GM21447 (cell line): Measurements from ENCODE around the gene FOXB2.
"Not testable (repeated sequence)": the region's sequence is repeated elsewhere in the genome, so short reads cannot be mapped to it uniquely, and the experiment has no call there.

Source experiments
- ATAC-seq: cut with Tn5 transposase; IDR thresholded peaks from one replicate; pipeline ENCODE4 v1.9.1; 2021; ENCODE audit not compliant: unreplicated experiment

The FOXB2 gene

DNA sequence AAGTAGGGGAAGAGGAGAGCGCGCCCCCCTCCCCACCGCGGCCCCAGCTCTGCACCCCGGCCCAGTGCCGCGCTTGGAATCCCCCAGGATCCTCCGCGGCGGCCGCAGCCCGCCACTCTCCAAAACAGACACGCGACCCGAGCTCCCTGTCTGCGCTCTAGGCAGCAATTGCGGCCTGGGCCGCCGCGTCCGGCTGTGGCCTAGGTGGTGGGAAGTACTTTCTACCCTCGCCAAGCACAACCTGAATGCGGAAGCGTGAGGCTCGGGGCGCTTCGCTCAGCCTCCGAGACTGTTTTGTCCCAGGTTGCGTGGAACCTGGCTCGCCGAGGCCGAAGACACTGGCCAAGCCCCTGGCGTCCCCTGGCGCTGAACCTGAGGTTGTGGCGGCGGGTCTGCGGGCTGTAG, 3.3 kb upstream of the FOXB2 start:
- ATAC-seq, result no peak

DNA sequence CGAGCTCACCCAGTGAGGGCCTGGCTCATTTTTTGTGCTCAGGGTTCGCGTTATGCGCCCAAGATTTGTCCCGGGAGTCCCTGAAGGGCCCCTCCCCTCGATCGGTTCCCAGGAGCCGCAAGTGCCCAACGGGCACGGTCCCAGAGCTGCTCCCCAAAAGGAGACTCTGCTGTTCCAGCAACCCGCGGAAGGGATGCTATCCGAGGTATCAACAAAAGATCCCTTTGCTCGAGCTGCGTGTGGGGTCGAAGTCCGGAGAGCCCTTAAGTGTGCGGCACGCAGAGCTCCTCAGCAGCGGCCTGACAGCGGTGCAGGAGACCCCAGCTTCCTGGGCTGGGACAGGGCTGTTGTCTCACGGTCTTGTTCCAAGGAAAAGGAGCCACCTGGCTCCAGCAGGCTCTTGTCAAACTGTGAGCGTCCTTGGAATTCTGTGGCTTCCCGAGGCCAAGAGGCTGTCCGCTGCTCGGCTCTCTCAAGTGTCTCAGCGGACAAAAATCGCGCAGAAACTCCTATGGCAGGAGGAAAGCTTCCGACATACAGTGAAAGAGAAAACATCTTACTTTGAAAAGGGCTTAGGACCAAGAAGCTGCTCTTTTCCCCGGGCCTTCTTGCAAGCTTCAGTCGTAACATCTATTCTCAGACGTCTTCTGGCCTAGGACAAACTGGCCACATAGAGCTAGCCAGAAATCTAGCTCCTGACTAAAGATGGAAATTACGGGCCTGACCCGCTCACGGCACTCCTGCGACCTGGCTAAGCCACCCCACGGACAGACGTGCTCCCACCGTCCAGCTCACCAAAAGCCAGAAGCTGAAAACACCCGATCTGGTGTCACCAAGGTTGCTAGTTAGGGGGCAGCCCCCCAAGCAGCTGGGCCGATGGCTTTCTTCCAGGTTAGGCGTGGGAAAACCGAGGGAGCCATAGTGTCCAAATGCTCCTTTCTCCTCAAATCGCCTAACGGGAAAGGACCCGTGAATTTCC, 2.6 kb upstream of the FOXB2 start:
- ATAC-seq, result no peak

DNA sequence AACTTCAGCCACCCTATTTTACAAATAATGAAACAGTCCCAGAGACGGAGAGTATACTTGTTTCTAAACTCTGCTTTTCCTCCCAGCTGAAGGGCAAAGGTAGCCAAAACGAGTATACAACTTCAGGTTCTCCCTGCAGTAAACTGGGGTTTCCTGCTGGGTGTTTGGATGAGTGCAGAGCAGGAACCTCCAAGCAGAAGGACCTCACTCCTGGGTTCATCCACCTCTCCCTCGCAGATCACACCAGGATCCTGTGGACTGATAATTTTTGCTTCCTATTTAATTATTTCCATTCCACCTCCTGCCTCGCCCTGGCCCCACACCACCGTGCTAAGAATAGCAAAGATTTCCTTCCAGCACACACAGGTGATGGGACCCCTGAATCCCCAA, 2.0 kb upstream of the FOXB2 start:
- no peak for ATAC-seq

DNA sequence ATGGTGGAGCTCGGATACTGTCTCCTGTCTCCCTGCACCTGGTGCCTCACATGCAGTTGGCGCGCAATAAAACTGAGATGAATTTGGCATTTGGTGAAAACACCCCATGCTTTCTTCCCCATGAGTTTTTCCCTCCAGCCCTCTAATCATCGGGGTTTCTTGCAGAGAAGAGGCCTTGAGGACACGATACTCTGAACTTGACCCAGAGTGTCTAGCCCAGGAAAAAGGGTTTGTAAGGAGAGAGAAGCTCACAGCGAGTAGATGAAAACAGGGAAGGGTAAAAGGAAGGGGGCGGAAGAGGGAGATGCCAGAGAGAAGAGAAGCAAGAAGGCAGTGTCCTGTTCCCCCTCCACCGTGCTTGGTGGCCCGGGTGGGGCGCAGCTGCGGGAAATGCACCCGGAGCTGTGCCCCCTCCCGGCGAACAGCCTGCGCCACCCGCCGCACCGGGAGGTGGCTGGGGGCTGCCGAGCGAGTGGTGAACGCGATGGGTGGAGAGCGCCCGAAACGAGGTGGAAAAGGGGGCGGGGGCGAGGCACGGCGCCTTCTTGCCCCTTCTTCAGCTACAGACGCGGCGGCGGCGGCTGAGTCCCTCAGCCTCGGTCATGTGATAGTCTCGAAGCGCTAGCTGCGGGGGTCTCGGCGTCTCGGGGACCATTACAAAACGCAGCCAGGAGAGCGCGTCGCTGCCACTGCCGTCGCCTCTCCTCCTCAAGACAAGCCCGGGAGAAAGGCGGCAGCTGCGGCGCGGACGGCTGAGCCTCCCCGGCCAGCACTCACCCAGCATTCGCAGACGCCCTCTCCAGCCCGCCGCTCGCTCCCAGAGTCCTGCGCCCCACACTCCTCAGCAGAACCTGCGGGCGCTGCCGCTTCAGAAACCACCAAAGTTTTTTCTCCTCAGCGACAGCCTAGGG, 1.1 kb upstream of the FOXB2 start:
- no peak for ATAC-seq

DNA sequence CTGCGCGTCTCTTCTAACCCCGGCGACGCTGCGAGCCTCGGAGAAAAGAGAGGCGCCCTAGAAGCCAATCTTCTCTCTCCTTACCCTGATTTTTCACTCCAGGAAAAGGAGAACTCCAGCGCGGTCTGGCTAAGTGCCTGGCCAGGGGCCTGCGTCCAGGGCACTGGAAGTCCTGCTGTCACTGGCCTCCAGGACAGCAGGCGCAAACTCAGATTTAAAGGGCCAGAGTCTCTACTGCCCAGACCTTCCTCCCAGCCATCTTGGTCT, 553 bp upstream of the FOXB2 start:
- ATAC-seq, result no peak

DNA sequence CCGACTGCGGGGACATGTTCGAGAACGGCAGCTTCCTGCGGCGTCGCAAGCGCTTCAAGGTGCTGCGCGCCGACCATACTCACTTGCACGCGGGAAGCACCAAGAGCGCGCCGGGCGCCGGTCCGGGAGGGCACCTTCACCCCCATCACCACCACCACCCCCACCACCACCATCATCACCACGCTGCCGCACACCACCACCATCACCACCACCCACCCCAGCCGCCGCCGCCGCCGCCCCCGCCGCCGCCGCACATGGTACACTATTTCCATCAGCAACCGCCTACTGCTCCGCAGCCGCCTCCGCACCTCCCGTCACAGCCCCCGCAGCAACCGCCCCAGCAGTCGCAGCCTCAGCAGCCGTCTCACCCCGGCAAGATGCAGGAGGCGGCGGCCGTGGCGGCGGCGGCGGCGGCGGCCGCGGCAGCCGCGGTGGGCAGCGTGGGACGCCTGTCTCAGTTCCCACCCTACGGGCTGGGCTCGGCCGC, 514 bp downstream of the FOXB2 start:
- no peak for ATAC-seq

DNA sequence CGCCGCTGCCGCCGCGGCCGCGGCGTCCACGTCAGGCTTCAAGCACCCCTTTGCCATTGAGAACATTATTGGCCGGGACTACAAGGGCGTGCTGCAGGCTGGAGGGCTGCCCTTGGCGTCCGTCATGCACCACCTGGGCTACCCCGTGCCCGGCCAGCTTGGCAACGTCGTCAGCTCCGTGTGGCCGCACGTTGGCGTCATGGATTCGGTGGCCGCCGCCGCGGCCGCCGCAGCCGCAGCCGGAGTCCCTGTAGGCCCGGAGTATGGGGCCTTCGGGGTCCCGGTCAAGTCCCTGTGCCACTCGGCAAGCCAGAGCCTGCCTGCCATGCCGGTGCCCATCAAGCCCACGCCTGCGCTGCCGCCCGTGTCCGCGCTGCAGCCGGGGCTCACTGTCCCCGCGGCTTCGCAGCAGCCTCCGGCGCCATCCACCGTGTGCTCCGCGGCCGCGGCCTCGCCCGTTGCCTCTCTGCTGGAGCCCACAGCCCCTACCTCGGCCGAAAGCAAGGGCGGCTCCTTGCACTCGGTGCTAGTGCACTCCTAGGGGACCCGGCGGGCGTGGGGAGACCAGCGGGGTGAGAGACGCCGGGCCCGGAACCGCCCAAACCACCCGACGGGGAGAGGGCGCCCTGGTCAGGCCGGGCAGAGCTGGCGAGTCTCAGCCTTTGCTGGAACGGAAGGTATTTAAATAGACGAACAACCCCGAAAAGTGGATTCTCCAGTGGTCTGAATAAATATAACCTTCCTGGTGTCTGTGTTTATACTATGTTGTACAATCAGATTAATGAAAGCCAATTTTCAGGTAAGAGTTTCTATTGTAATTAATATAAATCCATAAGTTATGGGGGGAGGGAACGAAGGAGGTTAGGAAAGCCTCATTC, 1.2 kb downstream of the FOXB2 start:
- ATAC-seq, result no peak

DNA sequence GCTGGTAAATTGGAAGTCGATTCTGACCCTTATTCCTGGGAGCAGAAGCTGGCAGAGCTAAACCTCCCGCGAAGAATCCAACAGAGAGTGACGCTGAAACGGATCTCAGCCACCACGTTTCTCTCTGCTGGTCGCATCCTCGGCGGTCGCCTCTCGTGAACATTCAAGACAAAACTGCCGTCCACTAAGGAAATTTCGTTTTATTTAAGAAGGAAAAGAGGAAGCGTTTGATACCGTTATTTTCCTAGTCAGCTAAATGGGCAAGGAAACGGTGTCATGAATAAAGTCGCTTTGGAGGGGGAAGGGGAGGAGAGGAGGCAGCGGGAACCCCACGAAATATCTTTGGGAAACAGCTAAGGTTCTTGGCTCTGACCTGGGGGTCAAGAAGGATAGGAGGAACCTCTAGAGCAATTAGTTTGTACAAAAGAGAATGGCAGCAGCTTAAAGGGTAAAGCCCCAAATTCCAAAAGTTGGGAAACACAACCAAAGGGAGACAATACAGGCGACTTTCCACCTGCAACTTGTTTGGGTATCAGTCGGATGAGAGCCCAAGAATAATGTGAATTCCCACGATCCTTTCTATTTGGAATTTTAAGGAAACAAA, 1.9 kb downstream of the FOXB2 start:
- ATAC-seq, result no peak

DNA sequence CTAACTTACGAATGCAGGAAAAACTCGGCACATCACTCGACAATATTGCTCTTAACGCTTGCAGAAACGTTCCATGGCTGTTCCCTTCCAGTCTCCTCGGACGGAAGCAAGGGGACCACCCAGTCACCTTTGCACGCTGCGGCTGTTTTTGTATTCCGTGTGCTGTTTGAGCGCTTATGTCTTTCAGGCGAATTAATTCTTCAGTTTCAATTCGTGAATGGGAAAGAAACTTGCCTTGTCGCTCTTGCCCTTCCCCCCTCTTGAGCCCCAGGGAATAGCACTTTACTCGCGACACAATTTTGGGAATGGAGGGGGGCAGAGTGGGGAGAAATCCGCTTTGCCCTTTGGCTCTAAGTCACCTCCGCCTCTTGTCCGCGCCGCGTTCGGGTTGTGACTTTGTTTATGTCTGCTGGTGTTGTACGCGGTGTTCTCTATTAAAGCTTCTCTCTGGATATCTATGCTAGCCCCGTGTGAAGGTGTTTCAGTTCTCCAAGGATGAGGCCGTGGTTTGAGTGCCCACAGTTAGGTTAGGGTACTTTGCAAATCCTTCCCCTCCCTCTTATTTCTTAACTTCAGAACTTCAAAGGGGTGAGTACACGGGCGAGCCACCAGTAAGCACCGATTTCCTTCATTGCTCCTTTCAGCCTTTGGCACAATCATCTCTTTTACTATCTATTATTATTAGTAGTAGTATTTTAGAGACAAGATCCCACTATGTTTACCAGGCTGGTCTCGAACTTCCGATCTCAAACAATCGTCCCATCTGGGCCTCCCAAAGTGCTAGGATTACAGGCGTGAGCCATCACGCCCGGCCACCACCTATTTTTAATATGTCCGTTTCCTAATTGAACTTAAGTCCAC, 2.7 kb downstream of the FOXB2 start:
- no peak for ATAC-seq

DNA sequence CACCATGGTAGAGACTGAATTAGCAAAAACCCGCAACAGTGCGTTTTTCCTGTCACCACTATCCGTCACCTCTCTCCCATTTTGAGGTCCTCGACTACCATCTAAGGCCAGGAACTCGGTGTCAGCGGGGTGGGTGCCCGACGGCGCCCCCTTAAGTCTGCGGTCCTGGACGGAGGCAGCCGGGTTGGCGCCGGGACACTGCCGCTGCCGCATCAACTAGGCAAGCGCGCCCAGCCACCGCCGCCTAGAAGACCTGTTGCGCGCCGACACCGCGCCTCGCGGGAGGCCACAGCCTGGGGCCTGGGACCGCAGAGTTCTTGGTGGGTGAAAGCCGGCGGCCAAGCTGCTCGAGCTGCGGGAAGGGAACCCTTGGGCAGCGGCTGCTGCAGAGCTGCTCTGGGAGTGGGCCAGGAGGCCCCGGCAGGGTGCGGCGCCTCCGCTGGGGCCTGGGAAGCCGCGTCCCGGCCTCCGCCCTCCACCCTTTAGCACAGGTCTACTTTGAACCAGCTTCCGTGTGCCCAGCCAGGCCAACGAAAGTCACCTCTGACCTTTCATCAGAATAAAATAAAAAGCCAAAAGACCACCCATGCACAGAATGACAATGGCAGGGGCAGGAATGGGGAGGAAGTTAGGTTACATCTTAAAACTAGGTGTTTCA, 3.5 kb downstream of the FOXB2 start:
- no peak for ATAC-seq

DNA sequence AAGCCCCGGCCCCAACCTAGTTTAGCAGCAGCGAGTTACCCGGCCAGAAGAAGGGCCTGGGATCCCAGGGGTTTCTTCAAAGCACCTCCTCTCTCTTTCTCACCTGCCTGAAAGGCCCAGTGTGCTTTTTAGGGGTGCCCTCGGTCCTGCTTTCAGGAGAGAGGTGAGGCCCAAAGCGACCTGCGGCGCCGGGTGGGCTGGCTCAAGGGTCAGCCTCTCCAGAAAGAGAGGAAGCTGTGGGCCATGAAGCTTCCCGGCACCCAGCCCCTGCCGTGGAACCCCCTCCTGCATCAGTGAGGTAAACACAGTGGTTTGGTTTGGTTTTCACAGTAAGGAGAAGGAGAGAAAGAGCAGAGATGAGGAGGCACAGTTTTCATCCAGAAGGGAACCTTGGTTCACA, 4.3 kb downstream of the FOXB2 start:
- ATAC-seq, result no peak

DNA sequence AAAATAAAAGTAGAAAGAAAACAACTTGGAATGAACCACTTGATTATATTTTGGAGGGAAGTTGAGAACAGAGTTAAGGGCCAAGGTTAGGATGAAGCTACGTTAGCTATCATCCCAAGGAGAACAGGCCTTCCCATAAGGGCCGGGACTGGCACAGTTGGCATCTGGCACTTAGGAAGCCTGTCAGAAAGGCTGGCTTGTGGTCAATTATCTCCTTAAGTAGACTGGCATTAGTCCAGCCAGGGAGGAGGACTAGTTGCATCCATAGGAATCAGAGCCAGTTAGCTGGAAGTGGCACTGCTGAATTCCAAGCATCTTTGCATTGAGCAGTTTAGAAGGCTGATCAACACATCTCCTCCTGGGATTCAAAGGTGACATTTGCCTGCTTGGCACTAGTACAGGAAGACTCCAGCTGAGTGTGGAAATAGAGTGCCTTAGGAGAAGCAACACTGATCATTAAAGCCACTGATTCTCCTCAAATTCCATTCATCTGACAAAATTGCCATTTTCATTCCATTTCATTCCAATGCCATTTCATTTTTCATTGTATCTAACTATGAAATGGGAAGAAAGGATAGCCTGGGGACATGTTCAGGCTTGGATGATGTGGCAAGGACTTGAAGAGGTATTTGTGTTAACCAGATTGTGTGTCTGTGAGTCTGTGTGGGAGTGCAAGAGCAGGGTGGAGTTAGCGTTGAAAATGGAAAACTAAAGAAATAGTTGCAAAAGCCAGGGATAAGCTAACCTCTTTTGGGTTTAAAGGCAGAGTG, 5.5 kb downstream of the FOXB2 start:
- ATAC-seq, result no peak

DNA sequence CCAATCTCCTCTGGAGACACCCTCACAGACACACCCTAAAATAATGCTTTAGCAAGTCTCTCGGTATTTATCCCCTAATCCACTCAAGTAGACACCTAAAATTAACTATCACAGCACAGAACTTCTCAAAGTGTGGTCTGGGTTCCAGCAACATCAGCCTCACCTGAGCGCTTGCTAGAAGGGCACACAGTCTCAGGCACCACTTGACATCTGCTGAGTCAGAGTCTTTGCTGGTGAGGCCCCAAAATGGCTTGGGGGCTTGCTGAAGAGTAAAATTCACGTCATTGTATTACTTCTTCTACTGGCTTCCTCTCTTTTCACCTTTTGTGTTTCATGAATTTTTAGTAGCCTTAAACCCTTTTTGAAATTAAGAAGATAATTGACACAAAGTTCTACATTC, 9.0 kb downstream of the FOXB2 start:
- no peak for ATAC-seq

DNA sequence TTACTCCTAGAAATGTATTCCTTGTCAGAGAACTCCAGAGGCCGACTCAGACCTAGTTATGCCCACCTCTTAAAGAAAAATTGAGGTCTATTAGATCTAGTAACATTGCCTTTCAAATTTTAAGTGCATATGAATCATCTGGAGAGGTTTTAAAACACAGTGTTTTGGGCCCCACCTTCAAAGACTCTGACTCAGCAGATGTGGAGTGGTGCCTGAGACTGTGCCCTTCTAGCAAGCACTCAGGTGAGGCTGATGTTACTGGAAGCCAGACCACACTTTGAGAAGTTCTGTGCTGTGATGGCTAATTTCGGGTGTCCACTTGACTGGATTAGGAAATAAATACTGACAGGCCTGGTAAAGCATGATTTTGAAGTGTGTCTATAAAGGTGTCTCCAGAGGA, 10.6 kb downstream of the FOXB2 start:
- no peak for ATAC-seq

DNA sequence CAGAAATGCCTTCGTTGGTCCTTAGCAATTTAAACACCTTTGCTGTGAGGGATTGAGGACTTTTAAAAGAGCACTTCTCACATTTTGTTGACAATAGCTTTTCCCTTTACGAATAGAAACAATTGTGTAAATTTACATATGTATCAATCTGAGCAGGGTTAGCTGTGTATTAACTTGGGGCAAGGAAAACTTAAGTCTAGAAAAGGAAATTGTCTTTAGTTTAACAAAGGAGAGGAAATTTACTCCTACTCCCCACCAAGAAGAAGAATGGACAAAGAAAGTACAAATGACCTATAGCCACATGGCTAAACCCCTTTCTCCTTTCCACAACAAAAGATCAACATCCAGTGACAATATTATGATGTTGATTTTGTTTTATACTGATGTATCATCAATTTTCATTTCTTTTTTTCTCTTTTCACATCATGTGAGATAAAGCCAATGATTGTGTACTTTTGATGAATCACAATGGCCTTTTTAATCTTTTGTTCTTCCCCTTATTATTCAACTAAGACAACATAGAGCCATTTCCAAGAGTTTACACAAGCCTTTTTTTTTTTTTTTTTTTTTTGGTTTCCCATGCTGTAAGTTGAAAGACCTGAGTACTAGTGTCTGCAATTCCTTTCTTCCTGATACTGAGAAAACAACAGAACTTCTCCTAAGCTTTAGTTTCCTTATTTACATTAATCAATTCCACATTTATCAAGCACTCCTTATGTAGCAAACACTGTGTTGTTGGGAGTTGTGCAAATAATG, 19.0 kb downstream of the FOXB2 start:
- no peak for ATAC-seq

DNA sequence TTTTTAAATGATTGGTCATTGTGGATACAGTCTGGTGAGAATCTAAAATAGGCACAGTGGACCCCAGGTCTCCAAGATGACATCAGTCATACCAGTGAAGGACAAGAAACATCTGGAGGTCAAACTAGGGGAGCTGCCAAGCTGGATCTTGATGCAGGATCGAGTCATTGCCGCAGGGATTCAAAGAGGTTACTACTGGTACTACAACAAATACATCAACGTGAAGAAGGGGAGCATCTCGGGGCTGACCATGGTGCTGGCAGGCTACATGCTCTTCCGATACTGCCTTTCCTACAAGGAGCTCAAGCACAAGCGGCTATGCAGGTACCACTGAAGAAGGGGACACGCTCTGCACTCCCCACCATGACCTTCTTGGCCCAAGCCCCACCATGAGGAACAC, 20.9 kb downstream of the FOXB2 start:
- no peak for ATAC-seq

DNA sequence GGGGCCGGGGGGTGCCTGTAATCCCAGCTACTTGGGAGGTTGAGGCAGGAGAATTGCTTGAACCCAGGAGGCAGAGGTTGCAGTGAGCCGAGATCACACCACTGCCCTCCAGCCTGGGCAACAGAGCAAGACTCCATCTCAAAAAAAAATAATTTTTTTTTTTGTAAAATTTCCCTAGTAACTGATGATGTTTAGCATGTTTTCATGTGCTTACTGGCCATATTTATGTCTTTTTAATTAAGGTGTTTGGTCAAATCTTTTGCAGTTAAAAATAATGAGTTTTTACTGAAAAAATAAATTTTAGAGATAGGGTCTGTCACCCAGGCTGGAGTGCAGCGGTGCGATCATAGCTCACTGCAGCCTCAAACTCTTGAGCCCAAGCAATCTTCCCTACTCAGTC, 24.3 kb downstream of the FOXB2 start:
- not testable (repeated sequence) for ATAC-seq

DNA sequence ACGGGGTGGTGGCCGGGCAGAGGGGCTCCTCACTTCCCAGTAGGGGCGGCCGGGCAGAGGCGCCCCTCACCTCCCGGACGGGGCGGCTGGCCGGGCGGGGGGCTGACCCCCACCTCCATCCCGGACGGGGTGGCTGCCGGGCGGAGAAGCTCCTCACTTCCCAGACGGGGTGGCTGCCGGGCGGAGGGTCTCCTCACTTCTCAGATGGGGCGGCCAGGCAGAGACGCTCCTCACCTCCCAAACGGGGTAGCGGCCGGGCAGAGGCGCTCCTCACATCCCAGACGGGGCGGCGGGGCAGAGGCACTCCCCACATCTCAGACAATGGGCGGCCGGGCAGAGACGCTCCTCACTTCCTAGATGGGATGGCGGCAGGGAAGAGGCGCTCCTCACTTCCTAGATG, 41.2 kb downstream of the FOXB2 start:
- ATAC-seq, result not testable (repeated sequence)
